HG03066 (cell line): ENCODE data around the gene GOLGA6L7.
"Not testable (repeated sequence)": the region's sequence is repeated elsewhere in the genome, so short reads cannot be mapped to it uniquely, and the experiment has no call there.

Experiments
- ATAC-seq: cut with Tn5 transposase; IDR thresholded peaks from one replicate; pipeline ENCODE4 v1.9.1; 2021; ENCODE audit warnings: low read depth; ENCODE audit not compliant: unreplicated experiment

GOLGA6L7 gene

DNA sequence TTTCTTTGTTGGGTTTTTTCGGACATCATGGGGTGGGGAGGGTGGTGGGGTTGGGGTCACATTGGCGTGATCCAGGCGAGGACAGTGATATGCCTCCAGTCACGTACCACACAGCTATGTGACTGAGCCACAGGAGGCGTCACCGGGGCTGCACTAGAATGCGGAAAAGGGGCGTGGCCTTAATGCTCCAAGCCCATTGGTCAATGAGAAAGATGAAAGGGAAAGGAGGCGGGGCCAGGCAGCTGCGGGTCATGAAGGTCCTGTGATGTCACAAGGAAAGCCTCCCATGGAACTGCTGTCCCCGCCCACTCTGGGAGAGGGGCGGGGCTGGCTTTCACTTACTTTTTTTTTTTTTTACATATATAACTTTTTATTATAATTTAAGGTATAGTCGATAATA, at the start of gene GOLGA6L7:
Gene GOLGA6L7 (minus strand): TSS at position 124 of the 400 bp plus-strand sequence. CDS start 95 bp downstream, at position 29.
- not testable (repeated sequence) for ATAC-seq

GRCh38 chr15:28897861-28898585, 49.6 kb upstream of the GOLGA6L7 start:
- no peak for ATAC-seq

DNA sequence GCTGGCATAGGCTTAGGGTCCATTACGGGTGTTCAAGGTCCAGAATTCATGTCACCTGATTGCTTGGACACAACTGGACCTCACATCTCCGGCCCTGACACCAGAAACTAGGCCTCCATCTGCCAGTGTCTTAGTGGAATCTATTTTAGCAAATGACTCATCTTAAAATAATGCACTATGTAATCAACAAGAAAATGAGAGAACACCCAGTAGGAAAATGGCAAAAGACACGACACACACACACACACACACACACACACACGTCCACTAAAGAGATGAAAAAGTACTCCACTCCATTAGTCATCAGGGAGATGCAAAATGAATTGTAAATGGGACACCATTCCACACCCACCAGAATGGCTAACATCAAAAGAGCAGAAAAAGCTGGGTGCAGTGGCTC, 48.5 kb upstream of the GOLGA6L7 start:
- no peak for ATAC-seq

DNA sequence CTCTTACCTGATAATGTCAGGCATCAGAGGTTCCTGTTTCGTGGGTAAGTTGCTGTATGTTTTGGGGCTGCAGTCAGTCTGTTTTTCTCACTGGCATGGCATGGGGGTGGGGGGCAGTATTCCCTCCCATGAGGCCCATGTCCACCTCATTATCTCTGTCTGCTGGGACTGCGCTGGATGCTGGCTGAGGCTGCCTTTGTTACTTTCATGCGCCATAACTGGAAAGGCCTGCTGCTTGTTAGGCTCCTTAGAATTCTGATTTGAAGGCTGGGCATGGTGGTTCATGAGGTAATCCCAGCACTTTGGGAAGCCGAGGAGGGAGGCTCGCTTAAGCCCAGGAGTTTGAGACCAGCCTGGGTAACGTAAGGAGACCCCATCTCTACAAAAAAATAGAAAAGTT, 47.1 kb upstream of the GOLGA6L7 start:
- no peak for ATAC-seq

- ATAC-seq, result no peak
These were observed 46.7 kb upstream of the GOLGA6L7 start for GRCh38 chr15:28895146-28895545.

DNA sequence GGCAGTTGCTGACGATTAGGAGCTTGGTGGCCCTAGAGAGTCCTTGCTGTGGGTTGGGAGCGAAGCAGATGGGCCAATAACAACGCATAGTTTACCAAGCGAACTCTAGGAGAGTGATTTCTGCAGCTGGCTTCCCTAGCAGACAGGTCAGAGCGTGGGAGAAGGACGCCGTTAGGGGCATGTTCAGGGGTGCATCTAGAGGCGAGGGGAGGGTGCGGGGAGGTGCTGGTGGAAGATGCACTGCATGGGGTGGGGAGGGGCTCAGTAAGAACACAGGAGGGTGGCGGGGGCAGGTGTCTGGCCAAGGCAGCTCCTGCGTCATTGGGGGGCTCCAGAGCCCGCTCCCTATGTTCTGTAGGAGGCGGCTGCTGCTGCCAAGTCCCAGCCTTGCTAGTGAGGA, 46.2 kb upstream of the GOLGA6L7 start:
- no peak for ATAC-seq

DNA sequence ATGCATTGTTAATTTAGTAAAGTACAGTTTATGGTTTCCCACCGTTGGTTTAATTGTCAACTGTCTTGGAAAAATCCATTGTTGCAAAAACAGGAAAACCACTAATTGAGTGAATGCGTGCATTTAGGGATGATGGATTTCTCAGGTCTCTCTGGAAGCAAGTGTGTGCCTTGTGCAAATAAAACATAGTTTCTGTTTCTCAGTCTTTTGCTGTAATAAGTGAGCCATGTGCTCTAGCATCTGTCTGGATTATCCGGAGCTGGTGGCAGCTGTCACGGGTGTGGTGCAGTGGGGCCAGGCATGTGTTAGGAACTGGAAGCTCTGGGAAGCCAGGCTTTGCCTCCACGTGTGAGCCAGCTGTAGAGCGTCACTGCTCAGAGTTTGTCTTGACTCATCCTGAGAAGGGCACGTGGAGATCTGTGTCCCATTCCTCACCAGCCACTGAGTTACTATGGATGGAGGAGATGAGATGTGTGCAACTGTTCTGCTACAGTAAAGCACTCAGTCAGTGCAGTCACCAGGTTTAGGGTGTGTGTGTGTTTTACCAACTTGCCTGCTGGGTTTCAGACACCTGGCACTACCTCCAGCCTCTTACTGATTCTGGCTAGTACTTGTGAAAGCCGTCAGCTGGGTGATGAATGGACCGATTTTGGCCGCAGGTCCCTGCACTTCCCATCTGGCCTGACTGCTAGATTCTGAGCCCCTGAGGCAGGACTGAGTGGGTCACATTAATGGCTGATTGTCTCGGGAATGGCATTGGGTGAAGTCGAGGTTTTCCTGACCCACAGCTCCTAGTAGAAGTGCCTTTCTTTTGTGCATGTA, 44.6 kb upstream of the GOLGA6L7 start:
- no peak for ATAC-seq

GRCh38 chr15:28891588-28891987, 43.1 kb upstream of the GOLGA6L7 start:
- ATAC-seq, result no peak

GRCh38 chr15:28890711-28891495, 42.5 kb upstream of the GOLGA6L7 start:
- ATAC-seq, result no peak

GRCh38 chr15:28890291-28890690, 41.8 kb upstream of the GOLGA6L7 start:
- ATAC-seq, result not testable (repeated sequence)

DNA sequence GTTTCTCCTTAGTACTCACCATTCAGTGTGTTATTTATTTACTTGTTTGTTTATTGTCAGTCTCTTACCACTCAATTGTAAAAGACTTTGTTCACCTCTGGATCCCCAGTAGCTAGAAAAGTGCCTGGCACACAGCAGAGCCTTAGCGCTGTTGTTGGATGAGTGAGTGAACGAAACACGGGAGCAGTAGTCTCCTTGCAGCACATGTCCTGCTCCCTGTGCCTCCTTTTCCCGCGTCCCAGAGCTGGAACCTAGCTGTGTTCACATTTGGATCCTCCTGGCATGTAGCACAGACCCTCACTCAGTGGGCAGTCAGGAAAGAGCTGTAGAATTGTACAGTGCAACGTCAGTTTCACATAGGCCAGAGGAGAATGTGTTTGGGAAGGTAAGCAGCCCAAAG, 41.4 kb upstream of the GOLGA6L7 start:
- not testable (repeated sequence) for ATAC-seq

DNA sequence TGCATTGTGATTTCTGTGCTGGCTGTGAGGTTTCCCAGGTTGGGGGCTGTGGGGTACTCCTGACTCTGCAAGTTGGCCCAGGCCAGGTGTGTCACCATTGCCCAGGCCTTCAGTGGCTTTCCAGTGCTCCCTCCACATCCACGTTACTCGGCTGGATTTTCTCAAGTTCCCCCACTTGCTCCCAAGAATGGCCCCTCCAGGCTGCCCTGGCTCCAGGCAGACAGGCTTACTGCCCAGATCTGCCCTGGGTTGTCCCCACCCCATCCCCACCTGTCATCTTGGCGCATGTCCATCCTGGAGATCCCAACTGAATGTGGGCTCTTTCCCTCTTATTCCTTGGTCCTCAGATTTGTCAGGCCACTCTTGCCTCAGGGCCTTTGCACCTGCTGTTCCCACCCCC, 40.9 kb upstream of the GOLGA6L7 start:
- no peak for ATAC-seq

DNA sequence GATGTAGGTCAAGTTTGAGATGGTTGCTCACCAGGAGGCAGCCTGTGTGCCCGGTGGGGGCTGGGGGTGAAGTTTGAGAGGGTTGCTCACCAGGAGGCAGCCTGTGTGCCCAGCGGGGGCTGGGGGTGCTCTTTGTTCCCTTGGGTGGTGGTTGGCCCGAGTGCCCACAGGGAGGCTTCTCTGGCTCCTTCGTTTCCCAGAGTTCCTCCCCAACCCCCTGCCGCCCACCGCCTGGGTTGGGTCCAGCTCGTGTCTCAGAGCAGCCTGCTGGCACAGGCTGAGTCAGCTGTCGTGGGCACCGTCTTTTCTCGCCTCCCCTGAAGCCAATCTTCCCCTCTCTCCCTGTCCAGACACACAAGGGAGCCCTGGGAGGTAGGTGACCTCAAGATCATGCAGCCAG, 40.5 kb upstream of the GOLGA6L7 start:
- no peak for ATAC-seq

DNA sequence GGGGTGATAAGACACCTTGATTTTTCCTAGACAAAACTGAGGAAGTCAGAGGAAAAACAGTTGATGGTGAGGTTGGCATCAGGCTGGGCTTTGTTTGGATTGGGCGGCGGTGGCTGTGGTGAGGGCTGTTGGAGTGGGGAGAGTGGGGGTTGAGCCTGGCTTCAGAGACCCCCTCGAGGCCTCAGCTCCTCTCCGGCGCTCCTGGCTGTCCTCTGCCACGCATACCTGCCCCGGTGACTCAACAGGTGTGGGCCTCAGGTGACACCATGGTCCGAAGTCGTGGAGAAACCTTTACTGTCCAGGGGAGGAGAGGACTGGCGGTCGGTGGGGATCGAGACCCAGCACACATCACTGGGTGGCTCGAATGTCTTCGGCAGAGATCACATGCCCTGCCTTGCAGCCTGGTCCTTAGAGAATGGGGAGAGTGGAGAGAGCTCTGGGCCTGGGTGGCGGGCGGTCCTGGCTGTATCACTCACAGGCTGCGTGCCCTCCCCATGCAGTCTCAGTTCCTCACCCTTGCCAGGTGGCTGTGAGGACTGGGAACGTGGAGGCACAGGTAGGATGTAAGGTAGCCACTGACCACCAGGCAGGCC, 40.0 kb upstream of the GOLGA6L7 start:
- no peak for ATAC-seq

- ATAC-seq, result no peak
These were observed 39.1 kb upstream of the GOLGA6L7 start for GRCh38 chr15:28887339-28888174.

- ATAC-seq, result no peak
These were observed 38.2 kb upstream of the GOLGA6L7 start for GRCh38 chr15:28886431-28887338.

DNA sequence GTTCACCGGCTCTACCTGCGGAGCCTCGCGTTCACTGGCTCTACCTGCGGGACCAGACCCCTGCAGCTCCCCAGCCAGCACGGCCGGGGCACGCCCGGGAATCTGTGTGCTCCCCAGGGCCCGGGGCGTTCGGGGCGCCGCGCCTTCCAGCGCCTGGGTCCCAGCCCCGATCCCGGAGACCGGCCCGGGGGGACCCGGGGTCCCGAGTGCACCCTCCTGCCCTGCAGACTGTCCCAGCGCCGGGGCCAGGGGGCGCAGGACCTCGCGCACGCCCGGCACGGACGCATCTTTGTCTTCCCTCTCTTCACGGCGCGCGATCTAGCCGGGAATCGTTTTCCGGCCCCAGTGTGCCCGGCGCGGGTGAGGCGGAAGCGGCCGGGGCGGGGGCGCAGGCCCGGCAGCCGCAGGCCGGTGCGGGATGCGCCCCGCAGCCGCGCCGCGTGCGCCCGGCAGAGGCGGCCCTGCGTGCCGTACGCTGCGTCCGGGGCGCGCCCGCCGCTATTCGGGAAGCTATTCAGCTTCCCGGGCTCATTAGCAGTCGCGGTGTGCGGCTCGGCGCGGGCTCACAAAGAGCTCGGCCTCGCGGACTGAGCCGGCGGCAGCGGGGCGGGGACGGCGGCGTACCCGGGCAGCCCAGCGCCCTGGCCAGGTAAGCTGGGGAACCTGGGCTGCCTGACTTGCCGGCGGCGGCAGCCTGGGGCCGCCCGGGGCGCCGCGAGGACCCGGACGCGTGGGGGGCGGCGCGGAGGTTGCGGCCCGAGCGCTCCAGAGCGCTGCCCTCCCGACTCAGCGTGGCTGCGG, 37.4 kb upstream of the GOLGA6L7 start, which contains the start of gene APBA2:
Gene APBA2 (plus strand): TSS at position 345 of the 801 bp plus-strand sequence. CDS start 167,911 bp downstream, outside the sequence.
- ATAC-seq, result no peak

GRCh38 chr15:28885128-28885629, 36.7 kb upstream of the GOLGA6L7 start:
- ATAC-seq, result no peak
